ENCODE results near the gene SYVN1.

Gene SYVN1

DNA sequence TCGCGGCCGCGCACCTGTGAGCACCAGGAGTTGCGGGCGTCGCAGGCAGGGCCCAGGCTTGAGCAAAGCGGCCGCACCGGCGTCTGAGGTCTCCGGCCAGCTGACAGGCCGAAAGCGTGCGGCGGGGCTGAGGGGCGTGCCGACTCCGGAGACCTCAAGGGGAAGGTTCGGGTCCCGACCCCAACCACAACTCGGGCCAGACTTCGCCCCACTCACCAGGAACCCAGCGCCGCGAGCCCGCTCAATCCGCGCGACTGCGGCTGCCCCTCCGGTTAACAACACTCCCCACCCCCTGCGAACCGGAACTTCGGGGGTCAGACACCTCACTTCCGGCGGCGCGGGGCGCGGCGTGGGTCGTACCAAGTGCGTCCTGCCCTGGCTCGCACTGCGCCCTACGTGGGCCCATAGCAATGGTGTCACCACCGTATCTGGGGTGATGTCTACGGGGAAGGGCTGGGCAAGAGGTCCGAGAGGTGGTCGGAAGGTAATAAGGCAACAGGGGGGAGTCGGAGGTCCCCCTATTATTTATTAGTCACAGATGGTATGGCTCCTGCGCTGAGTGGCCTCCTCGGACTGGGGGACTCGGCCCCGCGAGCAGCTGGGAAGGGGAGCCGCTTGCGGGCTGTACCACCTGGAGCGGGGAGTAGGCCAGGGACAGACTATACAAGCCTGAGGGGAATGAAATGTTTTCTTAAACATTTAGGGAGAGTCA is at the start of gene SYVN1:
SYVN1 (minus strand) TSS at position 280 of the 712 bp plus-strand sequence. CDS start 918 bp downstream, outside the sequence.
- H3K79me2 ChIP-seq (ENCODE audit: insufficient read depth, low read length) = peaks cover 8% of the 10 kb centered on the region; the same call in 1 of the 2 replicates
- H3K4me1 ChIP-seq (ENCODE audit: insufficient read depth, low read length, severe bottlenecking) = peaks cover 47% of the 10 kb centered on the region

GRCh38 chr11:65183201-65183891 is 49.0 kb upstream of the SYVN1 start:
- no peaks in the 10 kb centered on the region for H3K9me2 ChIP-seq (ENCODE audit: low read depth, low read length)
- peak overlapping the region; percentile 57 for H3K27ac ChIP-seq (ENCODE audit: low read depth, low read length, poor library complexity, severe bottlenecking)
- no peaks in the 10 kb centered on the region for H3F3A ChIP-seq (ENCODE audit: insufficient read depth, low read length)
- H3K4me2 ChIP-seq (ENCODE audit: low read length) = peak overlapping the region; percentile 92
- no peaks in the 10 kb centered on the region for H4K20me1 ChIP-seq (ENCODE audit: insufficient read depth, low read length)
- TF ChIP-seq EZH2 (IDR thresholded peaks at IDR 0.05; ENCODE audit: borderline replicate concordance, low read length) = no peak
- TF ChIP-seq, protein P1, sequence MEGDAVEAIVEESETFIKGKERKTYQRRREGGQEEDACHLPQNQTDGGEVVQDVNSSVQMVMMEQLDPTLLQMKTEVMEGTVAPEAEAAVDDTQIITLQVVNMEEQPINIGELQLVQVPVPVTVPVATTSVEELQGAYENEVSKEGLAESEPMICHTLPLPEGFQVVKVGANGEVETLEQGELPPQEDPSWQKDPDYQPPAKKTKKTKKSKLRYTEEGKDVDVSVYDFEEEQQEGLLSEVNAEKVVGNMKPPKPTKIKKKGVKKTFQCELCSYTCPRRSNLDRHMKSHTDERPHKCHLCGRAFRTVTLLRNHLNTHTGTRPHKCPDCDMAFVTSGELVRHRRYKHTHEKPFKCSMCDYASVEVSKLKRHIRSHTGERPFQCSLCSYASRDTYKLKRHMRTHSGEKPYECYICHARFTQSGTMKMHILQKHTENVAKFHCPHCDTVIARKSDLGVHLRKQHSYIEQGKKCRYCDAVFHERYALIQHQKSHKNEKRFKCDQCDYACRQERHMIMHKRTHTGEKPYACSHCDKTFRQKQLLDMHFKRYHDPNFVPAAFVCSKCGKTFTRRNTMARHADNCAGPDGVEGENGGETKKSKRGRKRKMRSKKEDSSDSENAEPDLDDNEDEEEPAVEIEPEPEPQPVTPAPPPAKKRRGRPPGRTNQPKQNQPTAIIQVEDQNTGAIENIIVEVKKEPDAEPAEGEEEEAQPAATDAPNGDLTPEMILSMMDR (IDR thresholded peaks at IDR 0.05; ENCODE audit: low read length) = no peak
- peak overlapping the region; percentile 97; the same call in 1 of the 2 replicates for H3K9ac ChIP-seq (ENCODE audit: low read length)
- no peaks in the 10 kb centered on the region for H3K27me3 ChIP-seq (ENCODE audit: insufficient read depth, low read length)
- peaks cover 21% of the 10 kb centered on the region; the same call in 1 of the 2 replicates for H3K36me3 ChIP-seq (ENCODE audit: insufficient read depth, low read length)
- H3K4me1 ChIP-seq (ENCODE audit: insufficient read depth, low read length, severe bottlenecking) = peaks cover 31% of the 10 kb centered on the region
- H3K9me3 ChIP-seq (ENCODE audit: low read length) = no peaks in the 10 kb centered on the region
- H3K79me2 ChIP-seq (ENCODE audit: insufficient read depth, low read length) = no peaks in the 10 kb centered on the region
- no peak overlapping the region for H2AFZ ChIP-seq (ENCODE audit: low read length)
- H3K4me3 ChIP-seq (ENCODE audit: low read depth, low read length, poor library complexity, severe bottlenecking) = peak overlapping the region; percentile 97

More for the DNA sequence above, at the start of gene SYVN1:
- Histone ChIP-seq H3K27me3 (ENCODE audit: insufficient read depth, low read length) (no peaks in the 10 kb centered on the region), H3K9me2 (ENCODE audit: low read depth, low read length) (no peaks in the 10 kb centered on the region), H3K27ac (ENCODE audit: low read depth, low read length, poor library complexity, severe bottlenecking) (peak within 1 kb of the TSS; percentile 99), H3K36me3 (ENCODE audit: insufficient read depth, low read length) (peaks cover 43% of the 10 kb centered on the region), H3K4me3 (ENCODE audit: low read depth, low read length, poor library complexity, severe bottlenecking) (peak within 1 kb of the TSS; percentile 95), H3K9me3 (ENCODE audit: low read length) (no peaks in the 10 kb centered on the region), H2AFZ (ENCODE audit: low read length) (no peak within 1 kb of the TSS), H3F3A (ENCODE audit: insufficient read depth, low read length) (0 out of 2 replicates have a peak, but pooled peaks cover under 1% of the 10 kb centered on the region), H4K20me1 (ENCODE audit: insufficient read depth, low read length) (no peaks in the 10 kb centered on the region), H3K9ac (ENCODE audit: low read length) (peak within 1 kb of the TSS; percentile 93), H3K4me2 (ENCODE audit: low read length) (peak within 1 kb of the TSS; percentile 93)
- no peak for TF ChIP-seq EZH2 (IDR thresholded peaks at IDR 0.05; ENCODE audit: borderline replicate concordance, low read length)
- TF ChIP-seq, protein P1 (IDR thresholded peaks at IDR 0.05; ENCODE audit: low read length) = no peak

- Histone ChIP-seq H3K4me3 (ENCODE audit: low read depth, low read length, poor library complexity, severe bottlenecking) (peak overlapping the region; percentile 97), H3K27ac (ENCODE audit: low read depth, low read length, poor library complexity, severe bottlenecking) (peak overlapping the region; percentile 57), H3K79me2 (ENCODE audit: insufficient read depth, low read length) (no peaks in the 10 kb centered on the region), H3K9me2 (ENCODE audit: low read depth, low read length) (no peaks in the 10 kb centered on the region), H3K36me3 (ENCODE audit: insufficient read depth, low read length) (peaks cover 14% of the 10 kb centered on the region; the same call in 1 of the 2 replicates), H3K27me3 (ENCODE audit: insufficient read depth, low read length) (no peaks in the 10 kb centered on the region), H4K20me1 (ENCODE audit: insufficient read depth, low read length) (no peaks in the 10 kb centered on the region), H3F3A (ENCODE audit: insufficient read depth, low read length) (no peaks in the 10 kb centered on the region), H3K9me3 (ENCODE audit: low read length) (no peaks in the 10 kb centered on the region), H3K4me2 (ENCODE audit: low read length) (peak overlapping the region; percentile 92), H3K9ac (ENCODE audit: low read length) (peak overlapping the region; percentile 97), H3K4me1 (ENCODE audit: insufficient read depth, low read length, severe bottlenecking) (peaks cover 31% of the 10 kb centered on the region), H2AFZ (ENCODE audit: low read length) (no peak overlapping the region)
- no peak for TF ChIP-seq EZH2 (IDR thresholded peaks at IDR 0.05; ENCODE audit: borderline replicate concordance, low read length)
- TF ChIP-seq, protein P1 (IDR thresholded peaks at IDR 0.05; ENCODE audit: low read length) = no peak
Observed at GRCh38 chr11:65182258-65183170, 48.2 kb upstream of the SYVN1 start.

Measured in OCI-LY1 (cell line).